Measurements from ENCODE around the gene MIA. TPM values are rescaled to one million over a fixed set of nuclear protein-coding genes. Genes with fewer than 3 reads are reported as not detected.
"Not testable (repeated sequence)": the region's sequence is repeated elsewhere in the genome, so short reads cannot be mapped to it uniquely, and the experiment has no call there.

The MIA gene
- total RNA-seq, 1 donor from 2014 or later, result 1.7 TPM

GRCh38 chr19:40778706-40779284, 3.5 kb downstream of the MIA start:
- H3K9me3 ChIP-seq, result no peaks in the 10 kb centered on the region
- ATAC-seq (no peak), DNase-seq (no peak)
- no peaks in the 10 kb centered on the region for H3K27me3 ChIP-seq (ENCODE audit: low read depth)
- intact Hi-C loops (cut with DNase I), result no loop called here
- peaks cover 22% of the 10 kb centered on the region for H3K4me1 ChIP-seq
- no peak for TF ChIP-seq CTCF (IDR thresholded peaks at IDR 0.05)
- H3K27ac ChIP-seq, result peak overlapping the region; percentile 96
- H3K36me3 ChIP-seq, result peaks cover 8% of the 10 kb centered on the region
- H3K4me3 ChIP-seq, result peak overlapping the region; percentile 60

- intact Hi-C loops (cut with DNase I), result no loop called here
- Histone ChIP-seq H3K27ac (no peak overlapping the region), H3K27me3 (ENCODE audit: low read depth) (no peaks in the 10 kb centered on the region), H3K9me3 (no peaks in the 10 kb centered on the region), H3K4me1 (peaks cover 22% of the 10 kb centered on the region), H3K4me3 (no peak overlapping the region), H3K36me3 (peaks cover 20% of the 10 kb centered on the region)
- DNase-seq (no peak), ATAC-seq (no peak)
- no peak for TF ChIP-seq CTCF (IDR thresholded peaks at IDR 0.05)
Observed at GRCh38 chr19:40780582-40780981, 5.3 kb downstream of the MIA start.

GRCh38 chr19:40781140-40781539, 5.8 kb downstream of the MIA start:
- peaks cover 20% of the 10 kb centered on the region for H3K36me3 ChIP-seq
- intact Hi-C loops (cut with DNase I), result no loop called here

GRCh38 chr19:40783711-40784110, 8.4 kb downstream of the MIA start:
- DNase-seq (no peak), ATAC-seq (no peak)
- peaks cover 38% of the 10 kb centered on the region for H3K36me3 ChIP-seq
- TF ChIP-seq CTCF (IDR thresholded peaks at IDR 0.05), result no peak
- no peaks in the 10 kb centered on the region for H3K9me3 ChIP-seq
- H3K4me3 ChIP-seq, result no peak overlapping the region
- H3K4me1 ChIP-seq, result peaks cover 12% of the 10 kb centered on the region
- intact Hi-C loops (cut with DNase I), result no loop called here
- H3K27ac ChIP-seq, result no peak overlapping the region
- no peaks in the 10 kb centered on the region for H3K27me3 ChIP-seq (ENCODE audit: low read depth)

More at GRCh38 chr19:40781140-40781539, 5.8 kb downstream of the MIA start:
- Histone ChIP-seq H3K27ac (no peak overlapping the region), H3K4me3 (no peak overlapping the region), H3K9me3 (no peaks in the 10 kb centered on the region), H3K27me3 (ENCODE audit: low read depth) (no peaks in the 10 kb centered on the region), H3K4me1 (peaks cover 22% of the 10 kb centered on the region)
- TF ChIP-seq CTCF (IDR thresholded peaks at IDR 0.05), result no peak
- ATAC-seq, result no peak
- DNase-seq, result no peak

- H3K4me1 ChIP-seq; intact Hi-C loops (cut with DNase I); H3K9me3 ChIP-seq; DNase-seq; H3K27me3 ChIP-seq (ENCODE audit: low read depth); H3K27ac ChIP-seq; H3K4me3 ChIP-seq; ATAC-seq: not testable (repeated sequence)
- peaks cover 42% of the 10 kb centered on the region for H3K36me3 ChIP-seq
Observed at GRCh38 chr19:40784146-40784545, 8.8 kb downstream of the MIA start.

GRCh38 chr19:40785526-40785925, 10.2 kb downstream of the MIA start:
- H3K4me1 ChIP-seq, result no peaks in the 10 kb centered on the region
- ATAC-seq (no peak), DNase-seq (no peak)
- no peak overlapping the region for H3K27ac ChIP-seq
- intact Hi-C loops (cut with DNase I), result no loop called here
- peaks cover 42% of the 10 kb centered on the region for H3K36me3 ChIP-seq
- no peak overlapping the region for H3K4me3 ChIP-seq
- no peak for TF ChIP-seq CTCF (IDR thresholded peaks at IDR 0.05)
- no peaks in the 10 kb centered on the region for H3K27me3 ChIP-seq (ENCODE audit: low read depth)
- no peaks in the 10 kb centered on the region for H3K9me3 ChIP-seq
